Activated CD8-positive, alpha-beta T cell treated with anti-CD3 and anti-CD28 coated beads for 36 hours (primary cell): ENCODE measurements around the gene MTUS2. TPM values are rescaled to one million over a fixed set of nuclear protein-coding genes. Genes with fewer than 3 reads are reported as not detected.
A peak's percentile ranks its signal among the peaks of the same experiment; 100 is the strongest.

Experiments
- ATAC-seq: fragments of 200-7000 bp; cut with Tn5 transposase; one replicate; pipeline ENCODE4 v1.10.0; 2021; ENCODE audit warnings: mild to moderate bottlenecking, moderate library complexity
- CTCF ChIA-PET: fragments of 350-600 bp; sonication (Branson Sonifier 250); formaldehyde crosslinking; loops from one replicate; lab custom pipeline; 2021; ENCODE audit warnings: antibody characterized with exemption; lab: Charles Lee
- POLR2A ChIA-PET: fragments of 350-600 bp; sonication (Branson Sonifier 250); formaldehyde crosslinking; loops from one replicate; lab custom pipeline; 2021; ENCODE audit warnings: antibody characterized with exemption; lab: Charles Lee
- DNase-seq: peaks from one replicate; pipeline ENCODE4 v3.0.0-alpha.2; 2020
- H3K27ac Mint-ChIP-seq: one replicate; pipeline ENCODE4 v1.8.0; 2021; ENCODE audit warnings: mild to moderate bottlenecking, mixed read lengths
- H3K27me3 Mint-ChIP-seq: one replicate; pipeline ENCODE4 v1.8.0; 2021; ENCODE audit warnings: mixed read lengths
- H3K36me3 Mint-ChIP-seq: one replicate; pipeline ENCODE4 v1.8.0; 2021; ENCODE audit warnings: low read depth, mixed read lengths
- H3K4me1 Mint-ChIP-seq: one replicate; pipeline ENCODE4 v1.8.0; 2021; ENCODE audit warnings: low read depth, mixed read lengths
- H3K4me3 Mint-ChIP-seq: one replicate; pipeline ENCODE4 v1.8.0; 2021; ENCODE audit warnings: mild to moderate bottlenecking, moderate library complexity, mixed read lengths
- H3K9me3 Mint-ChIP-seq: one replicate; pipeline ENCODE4 v1.8.0; 2021; ENCODE audit warnings: mixed read lengths
- intact Hi-C: fragments of 100-400 bp; cut with micrococcal nuclease; formaldehyde crosslinking; loops from one replicate; pipeline ENCODE4 v1.10.0; 2022
- total RNA-seq, 2 experiments: library from RNA; stranded (reverse); gene quantifications; one replicate each; pipeline ENCODE4 v1.2.3, GENCODE V29; 2021
- TF ChIP-seq, protein P1 (sequence below): fragments of 200-600 bp; IDR thresholded peaks from one replicate; pipeline ENCODE4 v1.8.0; 2022; ENCODE audit warnings: antibody characterized with exemption, mild to moderate bottlenecking

The MTUS2 gene
- total RNA-seq: not detected

DNA sequence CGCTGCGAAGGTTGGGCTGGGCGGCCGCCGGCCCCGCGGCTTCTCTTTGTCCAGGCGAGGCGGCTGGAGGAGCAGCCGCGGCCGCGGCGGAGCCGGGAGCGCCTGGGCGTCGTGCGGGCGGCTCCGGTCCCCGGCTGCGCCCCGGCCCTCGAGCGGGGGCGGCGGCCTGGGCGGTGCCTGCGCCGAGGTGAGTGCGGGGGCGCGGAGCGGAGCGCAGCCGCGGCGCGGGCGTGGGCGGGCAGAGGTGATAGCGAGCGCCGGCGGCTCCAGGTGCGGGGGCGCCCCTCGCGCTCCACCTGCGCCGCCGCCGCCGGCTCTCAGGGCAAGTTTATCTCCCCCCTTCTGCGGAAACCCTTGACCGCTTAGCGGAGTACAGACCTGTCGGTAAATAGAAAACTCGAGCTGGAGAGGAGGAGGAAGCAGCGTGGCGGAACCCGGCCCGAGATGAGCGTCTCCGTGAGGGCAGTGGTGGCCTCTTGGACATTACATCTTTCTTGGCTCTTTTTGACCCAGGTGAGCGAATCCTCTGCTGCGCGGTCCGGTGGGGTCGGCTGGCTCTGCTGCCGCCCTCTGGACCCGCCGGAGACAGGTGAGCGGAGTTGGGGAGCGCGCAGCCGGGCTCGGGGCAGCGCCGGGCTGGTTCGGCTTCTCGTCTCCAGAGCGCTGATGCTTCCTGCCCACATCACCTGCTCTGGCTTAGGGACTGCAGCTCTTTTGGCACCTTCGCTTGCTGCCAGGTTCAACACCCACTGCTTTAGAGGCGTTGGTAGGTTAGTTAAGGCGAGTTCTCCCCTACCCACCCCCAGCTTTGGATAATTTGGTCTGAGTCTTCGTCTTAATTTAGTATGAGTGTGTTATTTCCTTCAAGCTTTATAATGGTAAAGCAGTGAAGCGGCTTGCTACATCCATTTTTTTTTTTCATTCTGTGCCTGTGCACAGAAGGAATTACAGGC, at the start of gene MTUS2:
TSS of gene MTUS2 (plus strand) at position 241 of the 953 bp plus-strand sequence.
- TF ChIP-seq, protein P1, sequence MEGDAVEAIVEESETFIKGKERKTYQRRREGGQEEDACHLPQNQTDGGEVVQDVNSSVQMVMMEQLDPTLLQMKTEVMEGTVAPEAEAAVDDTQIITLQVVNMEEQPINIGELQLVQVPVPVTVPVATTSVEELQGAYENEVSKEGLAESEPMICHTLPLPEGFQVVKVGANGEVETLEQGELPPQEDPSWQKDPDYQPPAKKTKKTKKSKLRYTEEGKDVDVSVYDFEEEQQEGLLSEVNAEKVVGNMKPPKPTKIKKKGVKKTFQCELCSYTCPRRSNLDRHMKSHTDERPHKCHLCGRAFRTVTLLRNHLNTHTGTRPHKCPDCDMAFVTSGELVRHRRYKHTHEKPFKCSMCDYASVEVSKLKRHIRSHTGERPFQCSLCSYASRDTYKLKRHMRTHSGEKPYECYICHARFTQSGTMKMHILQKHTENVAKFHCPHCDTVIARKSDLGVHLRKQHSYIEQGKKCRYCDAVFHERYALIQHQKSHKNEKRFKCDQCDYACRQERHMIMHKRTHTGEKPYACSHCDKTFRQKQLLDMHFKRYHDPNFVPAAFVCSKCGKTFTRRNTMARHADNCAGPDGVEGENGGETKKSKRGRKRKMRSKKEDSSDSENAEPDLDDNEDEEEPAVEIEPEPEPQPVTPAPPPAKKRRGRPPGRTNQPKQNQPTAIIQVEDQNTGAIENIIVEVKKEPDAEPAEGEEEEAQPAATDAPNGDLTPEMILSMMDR: peak; percentile 13
- H3K4me3 Mint-ChIP-seq: peak within 1 kb of the TSS; percentile 45
- peaks cover 3% of the 10 kb centered on the region for H3K9me3 Mint-ChIP-seq
- CTCF ChIA-PET: interaction anchor here (0.9 to 1.8 kb wide), 7 partner anchors 9 to 544 kb away, joined by 3 to 6 read pairs (median 3); no protein-coding TSS in a partner anchor
- peak; percentile 54 for ATAC-seq
- DNase-seq: peak; percentile 25
- peaks cover 58% of the 10 kb centered on the region for H3K27me3 Mint-ChIP-seq
- POLR2A ChIA-PET: no interaction called here
- intact Hi-C loops: no loop called here
- peaks cover 2% of the 10 kb centered on the region for H3K4me1 Mint-ChIP-seq
- H3K36me3 Mint-ChIP-seq: no peaks in the 10 kb centered on the region
- H3K27ac Mint-ChIP-seq: no peak within 1 kb of the TSS

DNA sequence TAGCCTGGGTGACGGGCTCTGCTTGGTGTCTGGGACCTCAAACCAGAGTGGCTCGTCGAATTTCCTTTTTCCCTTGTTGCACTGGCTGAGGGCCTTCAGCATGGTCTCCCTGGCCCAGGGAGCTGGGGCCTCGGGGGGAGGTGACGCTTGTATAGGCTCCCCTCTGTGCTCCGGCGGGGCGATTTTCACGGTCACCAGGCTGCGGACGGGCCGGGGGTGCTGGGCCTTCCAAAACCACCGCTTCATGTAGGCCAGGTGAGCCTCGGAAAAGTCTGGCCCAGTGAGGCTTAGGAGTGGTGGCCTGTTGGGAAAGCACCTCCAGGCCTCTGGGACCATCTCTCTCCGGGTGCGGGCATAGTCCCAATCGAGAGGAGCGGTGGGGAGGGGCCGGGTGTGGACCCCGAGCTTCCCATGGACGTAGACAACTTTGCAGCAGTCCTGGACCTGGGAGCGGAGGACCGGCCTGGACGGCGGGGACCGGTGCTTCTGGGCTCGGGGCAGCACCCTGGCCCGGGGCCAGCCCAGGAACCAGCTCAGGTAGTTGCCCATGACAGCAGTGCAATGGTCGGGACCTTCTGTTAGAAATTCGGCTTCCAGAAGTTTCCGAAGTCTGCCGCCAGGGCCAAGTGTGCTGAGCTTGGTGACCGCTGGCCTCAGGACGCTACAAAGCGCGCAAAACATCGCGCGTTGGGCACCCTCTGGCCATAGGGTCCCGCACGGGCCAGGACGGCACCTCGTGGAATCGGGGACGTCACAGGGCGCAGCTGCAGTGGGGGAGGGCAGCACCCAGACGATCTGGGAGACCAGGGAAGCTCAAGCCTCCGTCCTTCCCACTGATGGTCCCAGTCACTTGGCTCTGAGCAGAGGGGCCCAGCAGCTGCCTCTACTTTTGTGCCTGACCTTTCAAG, 41.6 kb upstream of the MTUS2 start:
- Mint-ChIP-seq H3K4me1 (no peaks in the 10 kb centered on the region), H3K4me3 (no peak overlapping the region), H3K27me3 (peaks cover 6% of the 10 kb centered on the region), H3K9me3 (peaks cover 7% of the 10 kb centered on the region), H3K36me3 (no peaks in the 10 kb centered on the region), H3K27ac (no peak overlapping the region)
- intact Hi-C loops: no loop called here
- DNase-seq: no peak
- CTCF ChIA-PET: no interaction called here
- POLR2A ChIA-PET: no interaction called here
- no peak for ATAC-seq
- TF ChIP-seq, protein P1: no peak

DNA sequence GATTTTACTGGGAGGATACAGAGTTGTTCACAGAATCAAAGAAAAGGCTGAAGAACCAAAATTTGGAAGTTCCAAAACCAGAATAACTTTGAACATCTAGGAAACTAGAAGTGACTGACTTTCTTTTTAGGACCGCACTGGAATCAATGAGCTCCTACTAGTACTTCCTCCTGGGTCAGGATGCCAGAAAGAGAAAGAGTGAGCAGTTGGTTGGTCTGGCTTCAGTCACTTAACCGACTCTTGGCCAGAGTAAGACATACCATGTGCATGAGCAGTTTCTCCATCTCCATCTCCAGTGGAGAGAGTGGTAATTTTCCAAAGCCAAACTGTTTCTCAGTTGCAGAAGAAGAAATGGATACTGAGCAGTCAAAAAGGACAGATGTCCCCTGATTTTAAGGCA, 27.1 kb upstream of the MTUS2 start:
- ATAC-seq (no peak), DNase-seq (no peak)
- Mint-ChIP-seq H3K27ac (no peak overlapping the region), H3K36me3 (no peaks in the 10 kb centered on the region), H3K27me3 (peaks cover 15% of the 10 kb centered on the region), H3K4me3 (no peak overlapping the region), H3K4me1 (no peaks in the 10 kb centered on the region), H3K9me3 (no peaks in the 10 kb centered on the region)
- ChIA-PET POLR2A (interaction anchor here (0.6 kb wide), 1 partner anchor 79 kb away, joined by 3 read pairs; no protein-coding TSS in a partner anchor), CTCF (no interaction called here)
- intact Hi-C loops: loop anchor here (10.0 kb wide), 1 partner anchor 108 kb away; no protein-coding TSS in a partner anchor
- TF ChIP-seq, protein P1: no peak

DNA sequence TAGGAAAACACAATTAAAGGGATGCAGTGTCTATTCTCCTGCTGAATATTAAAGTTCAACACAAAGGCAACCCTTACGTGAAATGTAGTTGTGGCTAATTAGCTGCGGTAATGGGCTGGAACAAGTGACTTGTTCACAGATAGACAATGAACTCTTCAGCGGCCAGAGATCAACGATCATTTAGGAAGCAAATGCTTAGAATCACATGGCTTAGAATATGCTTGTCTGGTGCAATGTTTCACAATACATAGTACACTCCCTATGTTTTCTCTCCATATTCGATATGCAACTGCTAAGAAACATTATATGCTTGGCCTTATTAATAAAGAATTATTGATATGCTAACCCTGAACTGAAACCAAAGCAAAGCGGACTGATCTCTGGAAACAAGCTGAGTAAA, 25.7 kb upstream of the MTUS2 start:
- intact Hi-C loops: loop anchor here (10.0 kb wide), 1 partner anchor 110 kb away; no protein-coding TSS in a partner anchor
- TF ChIP-seq, protein P1: no peak
- ATAC-seq: no peak
- CTCF ChIA-PET: interaction anchor here (0.9 to 3.4 kb wide), 3 partner anchors 25 to 469 kb away, joined by 3 to 21 read pairs (median 3); no protein-coding TSS in a partner anchor
- Mint-ChIP-seq H3K27ac (no peak overlapping the region), H3K4me3 (no peak overlapping the region), H3K27me3 (peaks cover 14% of the 10 kb centered on the region), H3K4me1 (no peaks in the 10 kb centered on the region), H3K9me3 (no peaks in the 10 kb centered on the region), H3K36me3 (no peaks in the 10 kb centered on the region)
- POLR2A ChIA-PET: no interaction called here
- DNase-seq: no peak
